Naive thymus-derived CD4-positive, alpha-beta T cell (primary cell): ENCODE data around the gene FN1. TPM values are rescaled to one million over a fixed set of nuclear protein-coding genes. Genes with fewer than 3 reads are reported as not detected.
"Not testable (repeated sequence)": the region's sequence is repeated elsewhere in the genome, so short reads cannot be mapped to it uniquely, and the experiment has no call there.

Experiments used
- ATAC-seq: fragments of 150-1000 bp; cut with Tn5 transposase; 2 replicates; pipeline ENCODE4 v1.10.0; 2021; ENCODE audit warnings: mild to moderate bottlenecking, moderate library complexity
- CTCF ChIA-PET: fragments of 350-600 bp; sonication (Branson Sonifier 250); formaldehyde crosslinking; loops from one replicate; lab custom pipeline; 2021; ENCODE audit warnings: antibody characterized with exemption; lab: Charles Lee
- POLR2A ChIA-PET: fragments of 350-600 bp; sonication (Branson Sonifier 250); formaldehyde crosslinking; loops from one replicate; lab custom pipeline; 2021; ENCODE audit warnings: antibody characterized with exemption, inconsistent platforms; lab: Charles Lee
- DNase-seq, 9 donors: peaks; one replicate each; pipeline versions ENCODE4 v3.0.0 to v3.0.0-alpha.2; 2020 to 2022; ENCODE audit warnings: mixed read lengths in 1 of 9
- H3K27ac ChIP-seq: one replicate; pipeline ENCODE4 v1.7.0; 2013; ENCODE audit warnings: mild to moderate bottlenecking, low read depth, low read length, moderate library complexity
- H3K27me3 ChIP-seq, 2 donors: one replicate each; pipeline ENCODE4 v1.7.0; 2013; ENCODE audit warnings: low read length in 2 of 2, mild to moderate bottlenecking in 2 of 2, moderate library complexity in 2 of 2; ENCODE audit not compliant: control insufficient read depth in 2 of 2, insufficient read depth in 2 of 2
- H3K36me3 ChIP-seq, 3 experiments: 1 replicate in 2 of 3; 2 replicates in 1 of 3; pipeline ENCODE4 v1.7.0; 2013; ENCODE audit warnings: low read length in 3 of 3, mild to moderate bottlenecking in 3 of 3, moderate library complexity in 1 of 3; ENCODE audit not compliant: insufficient read depth in 3 of 3, control insufficient read depth in 2 of 3
- H3K4me1 ChIP-seq, 2 donors: one replicate each; pipeline ENCODE4 v1.7.0; 2013; ENCODE audit warnings: low read length in 2 of 2, mild to moderate bottlenecking in 2 of 2, moderate library complexity in 1 of 2; ENCODE audit not compliant: control insufficient read depth in 2 of 2, insufficient read depth in 2 of 2
- H3K4me3 ChIP-seq: 2 replicates; pipeline ENCODE4 v1.7.0; 2013; ENCODE audit warnings: mild to moderate bottlenecking, low read length
- H3K9me3 ChIP-seq, 3 experiments: 1 replicate in 2 of 3; 2 replicates in 1 of 3; pipeline ENCODE4 v1.7.0; 2013; ENCODE audit warnings: low read length in 3 of 3; ENCODE audit not compliant: control insufficient read depth in 2 of 3
- H3K27ac Mint-ChIP-seq, 9 donors: one replicate each; pipeline ENCODE4 v1.8.0; 2020 to 2022; ENCODE audit warnings: mixed read lengths in 9 of 9, mild to moderate bottlenecking in 8 of 9, moderate library complexity in 5 of 9, inconsistent platforms in 2 of 9
- H3K27me3 Mint-ChIP-seq, 5 donors: one replicate each; pipeline ENCODE4 v1.8.0; 2021 to 2022; ENCODE audit warnings: mixed read lengths in 5 of 5, mild to moderate bottlenecking in 1 of 5
- H3K36me3 Mint-ChIP-seq, 5 donors: one replicate each; pipeline ENCODE4 v1.8.0; 2020 to 2022; ENCODE audit warnings: mixed read lengths in 5 of 5, mild to moderate bottlenecking in 3 of 5, inconsistent platforms in 1 of 5
- H3K4me1 Mint-ChIP-seq, 7 donors: one replicate each; pipeline ENCODE4 v1.8.0; 2020 to 2022; ENCODE audit warnings: mixed read lengths in 7 of 7, mild to moderate bottlenecking in 3 of 7, inconsistent platforms in 1 of 7
- H3K4me3 Mint-ChIP-seq, 10 donors: one replicate each; pipeline ENCODE4 v1.8.0; 2020 to 2022; ENCODE audit warnings: mild to moderate bottlenecking in 10 of 10, mixed read lengths in 10 of 10, moderate library complexity in 6 of 10, inconsistent platforms in 2 of 10
- H3K9me3 Mint-ChIP-seq, 11 donors: one replicate each; pipeline ENCODE4 v1.8.0; 2020 to 2022; ENCODE audit warnings: mixed read lengths in 11 of 11, mild to moderate bottlenecking in 4 of 11, inconsistent platforms in 1 of 11, moderate library complexity in 1 of 11
- intact Hi-C, 2 donors: fragments of 100-400 bp; cut with micrococcal nuclease; formaldehyde crosslinking; loops; one replicate each; pipeline ENCODE4 v1.15.1; 2023
- polyA plus RNA-seq, 2 donors: library from polyadenylated mRNA; unstranded; fragments of 300-500 nt; fragmentation: Illumina TruSeq; gene quantifications; one replicate each; pipeline ENCODE4 v1.2.3, GENCODE V29; 2021
- total RNA-seq, 6 experiments: library from RNA in 5 of 6; stranded (reverse) in 5 of 6; gene quantifications; 1 replicate in 5 of 6; 2 replicates in 1 of 6; pipeline ENCODE4 v1.2.3 and lab custom pipeline; 2021 to 2026

FN1 gene
- total and polyA plus RNA-seq, 7 experiments from 2014 or later: 0.13 to 2.2 (median 0.68) TPM

DNA sequence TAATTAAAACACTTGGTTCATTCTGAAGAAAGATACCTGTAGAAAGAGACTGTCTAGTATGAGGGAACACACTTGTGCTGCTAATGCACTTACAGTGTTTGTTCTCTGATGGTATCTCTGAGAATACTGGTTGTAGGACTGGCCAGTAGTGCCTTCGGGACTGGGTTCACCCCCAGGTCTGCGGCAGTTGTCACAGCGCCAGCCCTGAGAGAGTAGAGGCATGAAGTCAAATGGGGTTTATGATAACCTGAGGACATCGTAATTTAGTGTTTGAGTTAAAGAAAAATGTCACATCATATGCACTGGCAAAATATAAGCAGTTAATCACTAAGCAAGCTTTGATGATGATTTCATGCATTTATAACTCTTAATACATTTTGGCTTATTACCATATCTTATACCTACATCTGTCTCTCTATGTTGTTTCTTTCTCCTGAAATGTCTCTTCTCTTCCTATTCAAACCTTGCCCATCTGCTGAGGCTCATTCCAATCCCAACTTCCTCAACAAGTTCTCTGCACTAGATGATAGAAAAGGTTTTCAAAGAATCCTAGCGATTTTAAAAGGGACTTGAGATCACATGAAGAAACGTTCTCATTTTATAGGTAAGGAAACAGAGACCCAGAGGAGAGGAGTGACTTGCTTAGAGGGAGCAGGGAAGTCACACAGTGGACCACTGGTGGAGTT lies 73.8 kb downstream of the FN1 start:
- H3K27ac ChIP-seq: no peak overlapping the region
- H3K9me3 ChIP-seq: no peaks in the 10 kb centered on the region
- peaks cover 0 to 11% (median 0%) of the 10 kb centered on the region in 3 experiments for H3K36me3 ChIP-seq
- Mint-ChIP-seq H3K4me1 (peaks cover 0 to 2% (median 0%) of the 10 kb centered on the region in 7 donors), H3K27me3 (no peaks in the 10 kb centered on the region), H3K4me3 (no peak overlapping the region), H3K9me3 (peaks cover 0 to 3% (median 0%) of the 10 kb centered on the region in 11 donors), H3K27ac (no peak overlapping the region), H3K36me3 (peaks cover 12 to 57% (median 41%) of the 10 kb centered on the region in 5 donors)
- no peak overlapping the region for H3K4me3 ChIP-seq
- H3K27me3 ChIP-seq: no peaks in the 10 kb centered on the region
- DNase-seq (no peak), ATAC-seq (no peak)
- intact Hi-C loops: no loop called here
- ChIA-PET CTCF (no interaction called here), POLR2A (no interaction called here)
- H3K4me1 ChIP-seq: no peaks in the 10 kb centered on the region

DNA sequence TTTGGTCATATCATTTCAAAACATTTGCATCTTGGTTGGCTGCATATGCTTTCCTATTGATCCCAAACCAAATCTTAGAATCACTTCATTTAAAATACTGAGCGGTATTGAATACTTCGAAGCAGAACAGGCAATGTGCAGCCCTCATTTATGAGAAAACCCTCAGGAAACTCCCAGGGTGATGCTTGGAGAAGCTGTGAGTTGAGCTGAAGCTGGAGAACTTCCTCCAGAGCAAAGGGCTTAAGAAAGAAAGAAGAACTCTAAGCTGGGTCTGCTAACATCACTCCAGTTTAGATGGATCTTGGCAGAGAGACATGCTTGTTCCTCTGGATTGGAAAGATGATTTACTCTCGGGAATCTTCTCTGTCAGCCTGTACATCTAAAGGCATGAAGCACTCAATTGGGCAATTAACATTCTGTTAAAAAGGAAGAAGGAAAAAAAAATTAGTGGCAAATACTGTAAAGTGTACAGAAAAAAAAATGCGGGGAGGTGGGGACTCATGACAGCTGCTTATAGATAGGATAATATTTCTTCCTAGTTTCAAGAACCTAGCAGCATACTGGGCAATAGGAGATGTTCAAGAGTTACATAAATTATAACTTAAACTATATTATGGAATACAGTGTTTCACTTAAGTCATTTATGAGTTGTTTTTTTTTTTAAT lies 74.5 kb downstream of the FN1 start:
- no peaks in the 10 kb centered on the region for H3K4me1 ChIP-seq
- H3K9me3 Mint-ChIP-seq: peaks cover 0 to 3% (median 0%) of the 10 kb centered on the region in 11 donors
- no peak overlapping the region for H3K27ac ChIP-seq
- H3K36me3 ChIP-seq: peaks cover 0 to 11% (median 0%) of the 10 kb centered on the region in 3 experiments
- H3K4me3 Mint-ChIP-seq: no peak overlapping the region
- no peak overlapping the region for H3K4me3 ChIP-seq
- H3K27me3 Mint-ChIP-seq: no peaks in the 10 kb centered on the region
- no peak for DNase-seq
- H3K4me1 Mint-ChIP-seq: peaks cover 0 to 2% (median 0%) of the 10 kb centered on the region in 7 donors
- H3K36me3 Mint-ChIP-seq: peaks cover 17 to 60% (median 47%) of the 10 kb centered on the region in 5 donors
- POLR2A ChIA-PET: no interaction called here
- CTCF ChIA-PET: interaction anchor here (0.7 kb wide), 1 partner anchor 659 kb away, joined by 3 read pairs; no protein-coding TSS in a partner anchor
- no peak for ATAC-seq
- no peak overlapping the region for H3K27ac Mint-ChIP-seq
- intact Hi-C loops: no loop called here
- H3K9me3 ChIP-seq: no peaks in the 10 kb centered on the region
- no peaks in the 10 kb centered on the region for H3K27me3 ChIP-seq

DNA sequence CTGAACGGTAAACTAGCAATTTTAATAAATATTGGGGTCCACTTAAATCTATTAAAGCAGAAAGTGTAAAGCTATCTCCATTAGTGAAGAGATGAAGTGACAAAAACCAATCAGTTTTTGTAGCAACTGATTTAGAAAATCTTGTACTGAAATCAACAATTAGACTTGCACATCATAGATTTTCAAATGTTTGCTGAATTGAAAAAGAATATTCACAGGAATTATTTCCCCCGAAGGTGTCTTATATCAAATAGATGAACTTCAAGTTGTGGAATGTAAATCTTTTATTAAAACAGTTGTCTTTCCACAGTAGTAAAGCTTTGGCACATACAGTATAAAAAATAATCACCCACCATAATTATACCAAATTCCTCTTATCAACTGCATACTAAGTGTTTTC lies 75.3 kb downstream of the FN1 start:
- no peaks in the 10 kb centered on the region for H3K27me3 Mint-ChIP-seq
- POLR2A ChIA-PET: no interaction called here
- CTCF ChIA-PET: interaction anchor here (0.7 kb wide), 1 partner anchor 660 kb away, joined by 3 read pairs; no protein-coding TSS in a partner anchor
- no peak overlapping the region for H3K4me3 Mint-ChIP-seq
- H3K36me3 Mint-ChIP-seq: peaks cover 19 to 63% (median 47%) of the 10 kb centered on the region in 5 donors
- H3K4me3 ChIP-seq: no peak overlapping the region
- peaks cover 0 to 3% (median 0%) of the 10 kb centered on the region in 11 donors for H3K9me3 Mint-ChIP-seq
- peaks cover 0 to 2% (median 0%) of the 10 kb centered on the region in 7 donors for H3K4me1 Mint-ChIP-seq
- H3K27ac ChIP-seq: no peak overlapping the region
- no peak for ATAC-seq
- H3K36me3 ChIP-seq: peaks cover 0 to 11% (median 0%) of the 10 kb centered on the region in 3 experiments
- H3K27ac Mint-ChIP-seq: no peak overlapping the region
- no peaks in the 10 kb centered on the region for H3K4me1 ChIP-seq
- intact Hi-C loops: no loop called here
- no peak for DNase-seq
- no peaks in the 10 kb centered on the region for H3K27me3 ChIP-seq
- H3K9me3 ChIP-seq: no peaks in the 10 kb centered on the region

DNA sequence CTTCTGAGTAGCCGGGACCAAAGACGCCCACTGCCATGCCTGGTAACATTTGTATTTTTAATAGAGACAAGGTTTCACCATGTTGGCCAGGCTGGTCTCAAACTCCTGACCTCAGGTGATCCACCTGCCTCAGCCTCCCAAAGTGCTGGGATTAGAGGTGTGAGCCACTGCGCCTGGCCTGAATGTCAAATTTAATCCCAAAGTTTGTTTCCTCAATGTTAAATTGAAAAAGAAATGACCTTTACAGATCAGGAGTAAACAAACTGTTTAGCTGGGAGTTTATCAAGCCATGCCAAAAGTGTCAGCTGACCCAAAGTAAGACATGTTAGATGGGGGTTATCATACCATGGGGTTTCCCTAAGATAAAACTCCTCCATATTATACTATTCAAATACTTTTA lies 75.8 kb downstream of the FN1 start:
- H3K9me3 ChIP-seq, intact Hi-C loops, H3K4me3 ChIP-seq, H3K4me1 ChIP-seq, H3K9me3 Mint-ChIP-seq, POLR2A ChIA-PET, H3K4me1 Mint-ChIP-seq, H3K4me3 Mint-ChIP-seq, H3K27ac Mint-ChIP-seq, H3K27me3 Mint-ChIP-seq, CTCF ChIA-PET, ATAC-seq, DNase-seq, H3K27me3 ChIP-seq, H3K36me3 ChIP-seq, H3K27ac ChIP-seq: not testable (repeated sequence)
- H3K36me3 Mint-ChIP-seq: peaks cover 21 to 67% (median 49%) of the 10 kb centered on the region in 5 donors

DNA sequence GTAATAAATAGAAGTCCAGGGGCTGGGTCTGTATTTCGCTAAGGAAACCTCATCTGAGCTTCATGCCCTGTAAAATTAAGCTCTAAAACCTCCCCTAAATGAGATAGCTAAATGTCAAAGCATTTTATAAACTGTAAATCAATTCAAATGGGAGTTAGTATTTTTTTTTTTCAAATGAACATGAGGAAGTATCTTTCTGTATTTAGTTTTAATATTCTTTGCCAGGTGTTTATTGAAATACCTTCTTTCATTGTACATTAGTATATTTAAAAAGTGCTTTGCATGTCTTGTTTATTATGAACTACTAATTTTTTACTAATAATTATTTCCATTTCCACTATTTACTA lies 76.3 kb downstream of the FN1 start:
- Mint-ChIP-seq H3K36me3 (peaks cover 19 to 67% (median 49%) of the 10 kb centered on the region in 5 donors), H3K4me1 (peaks cover 0 to 2% (median 0%) of the 10 kb centered on the region in 7 donors), H3K9me3 (no peaks in the 10 kb centered on the region), H3K27me3 (no peaks in the 10 kb centered on the region), H3K4me3 (no peak overlapping the region), H3K27ac (no peak overlapping the region)
- Histone ChIP-seq H3K27me3 (no peaks in the 10 kb centered on the region), H3K9me3 (no peaks in the 10 kb centered on the region), H3K4me3 (no peak overlapping the region), H3K27ac (no peak overlapping the region), H3K4me1 (no peaks in the 10 kb centered on the region), H3K36me3 (peaks cover 0 to 6% (median 0%) of the 10 kb centered on the region in 3 experiments)
- ChIA-PET CTCF (no interaction called here), POLR2A (no interaction called here)
- ATAC-seq (no peak), DNase-seq (no peak)
- intact Hi-C loops: no loop called here

DNA sequence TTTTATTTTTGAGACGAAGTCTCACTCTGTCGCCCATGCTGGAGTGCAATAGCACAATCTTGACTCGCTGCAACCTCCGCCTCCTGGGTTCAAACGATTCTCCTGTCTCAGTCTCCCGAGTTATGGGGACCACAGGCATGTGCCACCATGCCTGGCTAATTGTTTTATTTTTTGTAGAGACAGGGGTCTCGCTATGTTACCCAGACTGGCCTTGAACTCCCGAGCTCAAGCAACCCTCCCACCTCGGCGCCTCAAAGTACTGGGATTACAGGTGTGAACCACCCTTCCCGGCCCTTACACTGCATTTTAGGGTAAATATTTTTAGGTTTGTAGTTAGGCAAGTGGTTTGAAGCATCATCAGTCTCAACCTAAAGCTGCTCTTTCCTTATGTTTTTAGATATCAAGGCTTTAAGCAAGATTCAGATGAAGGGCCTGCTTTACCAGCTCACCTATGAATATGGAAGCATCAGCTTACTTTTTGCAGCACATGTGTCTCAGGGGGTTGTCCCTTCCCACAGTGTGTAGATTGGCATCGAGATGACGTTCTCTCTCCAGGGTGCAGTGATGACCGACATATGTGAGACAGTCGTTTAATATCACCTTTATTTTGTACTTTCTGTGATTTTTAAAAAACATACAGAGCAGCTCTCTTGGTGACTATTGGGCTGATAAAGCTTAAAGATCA lies 76.8 kb downstream of the FN1 start:
- H3K4me1 ChIP-seq: no peaks in the 10 kb centered on the region
- Mint-ChIP-seq H3K4me3 (no peak overlapping the region), H3K4me1 (peaks cover 0 to 2% (median 0%) of the 10 kb centered on the region in 7 donors), H3K36me3 (peaks cover 18 to 66% (median 48%) of the 10 kb centered on the region in 5 donors), H3K27ac (no peak overlapping the region), H3K9me3 (no peaks in the 10 kb centered on the region), H3K27me3 (no peaks in the 10 kb centered on the region)
- H3K36me3 ChIP-seq: peaks cover 0 to 6% (median 0%) of the 10 kb centered on the region in 3 experiments
- ATAC-seq: no peak
- H3K9me3 ChIP-seq: no peaks in the 10 kb centered on the region
- H3K27me3 ChIP-seq: no peaks in the 10 kb centered on the region
- H3K4me3 ChIP-seq: no peak overlapping the region
- intact Hi-C loops: no loop called here
- CTCF ChIA-PET: no interaction called here
- no peak overlapping the region for H3K27ac ChIP-seq
- POLR2A ChIA-PET: no interaction called here
- no peak for DNase-seq
